Esophagus squamous epithelium (tissue), 5 donors: Measurements from ENCODE around the gene CBFA2T2. TPM values are rescaled to one million over a fixed set of nuclear protein-coding genes. Genes with fewer than 3 reads are reported as not detected.

Experiments
- DNase-seq: peaks from one replicate; lab custom pipeline; 2025; lab: John Stamatoyannopoulos, UW
- H3K27ac ChIP-seq, 4 donors: fragments of 200-600 bp; sonication (generic); one replicate each; pipeline ENCODE4 v1.5.1; 2016 to 2019; ENCODE audit warnings: mild to moderate bottlenecking in 1 of 4
- H3K27me3 ChIP-seq, 4 donors: fragments of 200-600 bp; sonication (generic); 1 replicate in 3 of 4; 2 replicates in 1 of 4; pipeline versions ENCODE4 v1.5.1 to v1.6.0; 2017 to 2021; ENCODE audit warnings: antibody characterized with exemption in 1 of 4
- H3K36me3 ChIP-seq, 3 donors: fragments of 200-600 bp; sonication (generic); one replicate each; pipeline ENCODE4 v1.5.1; 2016 to 2019
- H3K4me1 ChIP-seq, 3 donors: fragments of 200-600 bp; sonication (generic); one replicate each; pipeline ENCODE4 v1.5.1; 2017 to 2019
- H3K4me3 ChIP-seq, 4 donors: fragments of 200-600 bp; sonication (generic); 1 replicate in 3 of 4; 2 replicates in 1 of 4; pipeline ENCODE4 v1.5.1; 2016 to 2019; ENCODE audit warnings: mild to moderate bottlenecking in 2 of 4, moderate library complexity in 1 of 4
- H3K9me3 ChIP-seq, 3 donors: fragments of 200-600 bp; sonication (generic); one replicate each; pipeline ENCODE4 v1.5.1; 2016 to 2019
- CTCF ChIP-seq, 6 experiments: fragments of 450-650 bp in 4 of 6; fragments of 200-600 bp in 2 of 6; sonication (generic) in 2 of 6; IDR thresholded peaks; one replicate each; pipeline ENCODE4 v1.5.1; 2016 to 2019; ENCODE audit warnings: antibody characterized with exemption in 6 of 6, mild to moderate bottlenecking in 4 of 6, moderate library complexity in 4 of 6
- POLR2A ChIP-seq, 4 donors: fragments of 450-650 bp; IDR thresholded peaks; one replicate each; pipeline ENCODE4 v1.6.1; 2017; ENCODE audit warnings: antibody characterized with exemption in 4 of 4, mild to moderate bottlenecking in 4 of 4, moderate library complexity in 3 of 4
- WGBS, 2 donors: methylation state at CpG; one replicate each; pipeline ENCODE4 v1.1.5; 2018; 5-methylcytosine and 5-hydroxymethylcytosine counted together
- intact Hi-C: fragments of 100-400 bp; cut with DNase I; formaldehyde crosslinking; loops from one replicate; pipeline ENCODE4 v1.15.0; 2022
- total RNA-seq, 4 donors: library from RNA; depleted of rRNA; stranded (reverse); fragments of >200 nt; gene quantifications; one replicate each; pipeline ENCODE4 v1.1.0, GENCODE V29; 2016
- donor health status: DM: yes; HTN: yes; CAD: no.

CBFA2T2 gene
- total RNA-seq, 4 donors from 2014 or later, result 10.5 to 15.6 (median 10.8) TPM

GRCh38 chr20:33684533-33685327 lies 194.8 kb downstream of the CBFA2T2 start:
- 41 to 44% methylated on average over 7 of the region's 10 CpGs for WGBS, 2 donors
- no peaks in the 10 kb centered on the region for H3K9me3 ChIP-seq
- DNase-seq, result no peak
- H3K27ac ChIP-seq, result peak overlapping the region; percentile 76 to 90 (median 83)
- TF ChIP-seq CTCF (IDR thresholded peaks at IDR 0.05), result no peak
- no peak for TF ChIP-seq POLR2A (IDR thresholded peaks at IDR 0.05)
- H3K27me3 ChIP-seq, result no peaks in the 10 kb centered on the region
- H3K4me1 ChIP-seq, result peaks cover 15 to 28% (median 17%) of the 10 kb centered on the region in 3 donors
- intact Hi-C loops, result no loop called here
- H3K36me3 ChIP-seq, result no peaks in the 10 kb centered on the region
- peak overlapping the region; percentile 38 to 70 (median 52) for H3K4me3 ChIP-seq

DNA sequence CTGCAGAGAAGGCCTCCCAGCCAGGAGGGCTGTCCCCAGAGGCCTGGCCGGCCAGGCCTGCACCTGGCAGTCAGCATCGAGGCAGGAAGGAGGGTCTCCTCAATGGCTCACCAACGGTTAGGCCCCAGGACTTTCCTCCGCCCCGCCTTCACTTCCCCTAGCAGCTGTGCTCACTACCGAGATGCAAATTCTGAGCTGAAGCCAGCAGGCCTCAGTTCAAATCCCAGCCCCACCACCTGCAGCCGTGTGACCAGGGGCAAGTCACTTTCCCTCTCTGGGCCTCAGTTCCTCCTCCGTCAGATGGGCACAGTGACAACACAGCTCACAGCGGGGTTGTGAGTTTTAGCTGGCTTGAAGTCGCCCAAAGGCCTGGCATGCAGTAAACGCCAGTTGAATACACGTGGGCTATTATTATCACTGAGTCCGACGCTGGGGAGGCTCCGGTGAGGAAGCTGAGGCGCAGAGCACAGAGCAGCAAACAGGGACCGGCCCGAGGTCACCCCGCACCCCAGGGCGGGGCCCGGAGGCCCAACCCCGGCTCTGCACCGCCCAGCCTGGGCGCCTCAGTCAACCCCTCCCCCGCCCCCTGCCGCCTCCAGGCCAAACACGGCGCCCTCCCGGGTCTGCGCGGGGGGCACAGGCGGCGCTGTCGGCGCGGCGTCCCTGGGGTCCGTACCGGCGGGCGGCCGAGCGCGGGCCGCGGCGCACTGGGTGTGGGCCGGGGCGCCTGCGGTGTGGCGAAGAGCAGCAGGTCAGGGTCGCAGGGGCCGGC lies 195.6 kb downstream of the CBFA2T2 start:
- Histone ChIP-seq H3K27ac (peak overlapping the region; percentile 76 to 90 (median 83)), H3K27me3 (no peaks in the 10 kb centered on the region), H3K4me1 (peaks cover 15 to 28% (median 17%) of the 10 kb centered on the region in 3 donors), H3K4me3 (peak overlapping the region; percentile 38 to 70 (median 52)), H3K36me3 (no peaks in the 10 kb centered on the region), H3K9me3 (no peaks in the 10 kb centered on the region)
- WGBS, 2 donors, result 4% methylated on average over 13 of the region's 53 CpGs; no CpG with 5 or more reads in 1 of the 2 donors
- intact Hi-C loops, result no loop called here
- TF ChIP-seq POLR2A (IDR thresholded peaks at IDR 0.05) (peak in 1 of 4 donors; percentile 2), CTCF (IDR thresholded peaks at IDR 0.05) (no peak)
- DNase-seq, result no peak

GRCh38 chr20:33686100-33686983 lies 196.4 kb downstream of the CBFA2T2 start, which contains the start of gene E2F1:
E2F1 (minus strand) TSS chr20:33686385; CDS start chr20:33686264, 121 bp downstream.
- peak in 1 of 4 donors; percentile 4 for TF ChIP-seq POLR2A (IDR thresholded peaks at IDR 0.05)
- peak; percentile 26 to 55 (median 48) for TF ChIP-seq CTCF (IDR thresholded peaks at IDR 0.05)
- 3 to 11% methylated on average over 13 to 34 of the region's 101 CpGs for WGBS, 2 donors
- peak; percentile 65 for DNase-seq
- no peaks in the 10 kb centered on the region for H3K9me3 ChIP-seq
- no peaks in the 10 kb centered on the region for H3K27me3 ChIP-seq
- peak within 1 kb of the TSS; percentile 76 to 90 (median 83) for H3K27ac ChIP-seq
- intact Hi-C loops, result no loop called here
- peaks cover 15 to 28% (median 17%) of the 10 kb centered on the region in 3 donors for H3K4me1 ChIP-seq
- peak within 1 kb of the TSS; percentile 38 to 70 (median 52) for H3K4me3 ChIP-seq
- H3K36me3 ChIP-seq, result no peaks in the 10 kb centered on the region

DNA sequence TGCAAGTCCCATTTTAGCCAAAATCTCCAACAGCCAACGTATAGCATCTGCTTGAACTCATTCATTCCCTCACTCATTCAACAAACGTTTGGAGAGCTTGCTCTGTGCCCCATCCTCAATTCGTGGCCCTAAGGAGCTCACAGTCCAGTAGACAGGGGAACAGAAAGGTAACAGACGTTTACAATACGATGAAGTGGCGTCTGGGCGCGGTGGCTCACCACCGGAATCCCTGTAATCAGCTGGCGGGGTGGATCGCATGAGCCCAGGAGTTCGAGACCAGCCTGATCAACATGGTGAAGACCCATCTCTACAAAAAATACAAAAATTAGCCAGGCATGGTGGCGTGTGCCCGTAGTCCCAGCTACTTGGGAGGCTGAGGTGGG lies 197.1 kb downstream of the CBFA2T2 start:
- H3K36me3 ChIP-seq, result no peaks in the 10 kb centered on the region
- intact Hi-C loops, result no loop called here
- no peak for TF ChIP-seq POLR2A (IDR thresholded peaks at IDR 0.05)
- TF ChIP-seq CTCF (IDR thresholded peaks at IDR 0.05), result no peak
- H3K9me3 ChIP-seq, result no peaks in the 10 kb centered on the region
- H3K27ac ChIP-seq, result peak overlapping the region in 3 of 4 donors; percentile 62 to 90 (median 69)
- peaks cover 15 to 28% (median 17%) of the 10 kb centered on the region in 3 donors for H3K4me1 ChIP-seq
- H3K27me3 ChIP-seq, result no peaks in the 10 kb centered on the region
- H3K4me3 ChIP-seq, result peak overlapping the region in 3 of 4 donors; percentile 33 to 70 (median 54)
- no peak for DNase-seq
- 65 to 66% methylated on average over 7 to 10 of the region's 14 CpGs for WGBS, 2 donors
